DMS53 treated with DMSO at 0.1 percent for 48 hours (cell line): Measurements from ENCODE around the gene SEMA3G.

Experiments used
- DNase-seq: peaks from one replicate; lab custom pipeline; 2025; ENCODE audit not compliant: unreplicated experiment; lab: John Stamatoyannopoulos, UW

The SEMA3G gene

DNA sequence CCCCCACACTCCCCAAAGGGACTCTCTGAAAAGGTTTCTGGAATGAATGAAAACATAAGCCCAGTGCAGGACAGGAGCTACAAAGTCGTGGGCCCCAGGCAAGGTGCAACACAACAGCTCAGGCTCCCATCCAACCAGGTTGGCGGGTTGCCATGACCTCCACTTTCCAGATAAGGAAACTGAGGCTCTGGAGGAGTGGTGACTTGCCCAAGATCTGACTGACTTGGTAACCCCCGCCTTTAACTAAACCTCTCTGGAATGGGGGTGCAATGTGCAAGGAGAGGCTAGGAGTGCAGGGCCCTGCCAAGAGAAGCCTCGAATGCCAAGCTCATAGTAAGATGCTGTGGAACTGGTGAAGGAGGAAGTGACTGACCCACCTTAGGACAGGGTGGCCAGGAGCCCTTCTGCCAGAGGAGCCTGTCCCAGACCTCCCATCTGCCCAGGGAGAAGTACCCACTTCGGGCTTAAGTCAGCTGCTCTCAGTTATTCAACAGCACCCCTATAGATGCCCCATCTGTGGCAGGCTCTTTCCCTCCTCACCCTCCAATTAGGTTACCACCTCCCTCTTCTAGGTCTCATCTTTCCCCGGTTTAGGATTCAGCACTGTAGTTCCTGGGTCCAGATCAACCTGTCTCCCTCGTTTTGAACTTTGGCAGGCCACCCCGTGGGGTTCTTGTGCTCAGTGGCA, 9.5 kb upstream of the SEMA3G start:
- DNase-seq, result no peak

DNA sequence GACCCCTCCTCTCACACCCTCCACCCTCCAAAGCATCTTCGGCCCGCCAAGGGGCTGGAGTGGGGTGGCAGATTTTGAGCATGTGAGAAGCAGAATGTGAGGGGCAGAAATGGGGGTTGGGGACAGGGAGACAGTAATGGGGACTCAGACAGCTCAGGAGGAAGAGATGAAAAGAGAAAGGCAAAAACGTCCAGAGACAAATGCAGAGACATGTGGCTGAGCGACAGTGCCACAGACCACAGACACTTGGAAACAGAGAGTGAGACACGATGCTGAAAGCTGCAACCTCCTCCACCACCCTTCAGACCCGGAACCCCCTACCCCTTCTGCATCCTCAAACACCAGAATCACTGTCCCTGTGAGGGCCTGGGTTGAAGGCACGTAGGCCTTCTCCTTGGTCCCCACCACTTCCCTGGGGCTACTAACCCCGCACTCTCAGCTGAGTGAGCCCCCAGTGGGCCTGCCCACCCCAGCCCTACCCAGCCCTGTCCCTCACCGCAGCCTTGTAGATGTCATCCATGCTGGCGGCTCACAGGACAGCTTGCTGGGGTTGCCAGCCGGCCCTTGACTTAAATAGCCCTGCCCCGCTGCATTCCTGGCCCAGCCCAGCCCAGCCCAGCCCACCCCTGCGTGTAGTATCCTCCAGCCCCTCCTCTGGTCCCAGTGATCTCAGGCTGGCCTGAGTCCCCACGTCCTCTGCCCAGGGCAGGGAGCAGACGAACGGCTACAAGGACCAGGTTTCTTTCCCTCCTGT, 8.8 kb upstream of the SEMA3G start, which contains the start of gene TNNC1:
TNNC1 (minus strand) TSS at position 546 of the 754 bp plus-strand sequence; CDS start at position 520, 26 bp downstream.
- DNase-seq, result no peak

DNA sequence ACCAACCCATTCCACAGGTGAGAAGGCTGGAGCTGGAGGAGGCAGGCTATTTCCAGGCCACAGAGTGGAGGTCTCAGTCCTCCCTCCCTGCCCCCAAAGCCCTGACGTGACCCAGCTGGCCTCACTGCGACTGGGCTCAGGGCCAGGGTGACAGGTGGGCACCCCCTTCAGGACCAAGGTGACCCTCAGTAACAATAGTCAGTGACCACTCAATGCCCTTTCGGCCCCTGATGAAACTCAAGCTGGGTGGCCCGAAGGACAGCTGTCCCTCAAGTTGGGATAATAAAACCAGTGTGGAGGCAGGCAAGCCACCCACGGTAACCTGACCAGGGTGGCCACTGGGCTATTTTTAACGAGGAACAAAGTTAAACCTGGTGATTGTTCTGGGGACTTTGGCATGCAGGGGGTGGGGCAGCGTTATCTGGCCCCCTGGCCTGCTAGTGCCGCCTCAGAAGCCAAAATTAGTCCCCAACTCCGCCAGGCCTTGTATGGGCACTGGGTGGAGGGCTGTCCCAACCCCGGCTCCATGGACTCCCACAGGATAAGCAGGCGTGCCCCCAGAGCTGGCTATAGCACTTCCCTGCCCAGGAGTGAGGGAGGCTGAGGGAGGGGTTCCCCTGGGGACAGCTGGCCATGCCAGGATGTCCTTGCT, 7.8 kb upstream of the SEMA3G start:
- no peak for DNase-seq

- DNase-seq, result no peak
Measured at GRCh38 chr3:52452126-52452525, 7.2 kb upstream of the SEMA3G start.

- DNase-seq, result no peak
Measured at GRCh38 chr3:52451237-52452083, 6.6 kb upstream of the SEMA3G start.

DNA sequence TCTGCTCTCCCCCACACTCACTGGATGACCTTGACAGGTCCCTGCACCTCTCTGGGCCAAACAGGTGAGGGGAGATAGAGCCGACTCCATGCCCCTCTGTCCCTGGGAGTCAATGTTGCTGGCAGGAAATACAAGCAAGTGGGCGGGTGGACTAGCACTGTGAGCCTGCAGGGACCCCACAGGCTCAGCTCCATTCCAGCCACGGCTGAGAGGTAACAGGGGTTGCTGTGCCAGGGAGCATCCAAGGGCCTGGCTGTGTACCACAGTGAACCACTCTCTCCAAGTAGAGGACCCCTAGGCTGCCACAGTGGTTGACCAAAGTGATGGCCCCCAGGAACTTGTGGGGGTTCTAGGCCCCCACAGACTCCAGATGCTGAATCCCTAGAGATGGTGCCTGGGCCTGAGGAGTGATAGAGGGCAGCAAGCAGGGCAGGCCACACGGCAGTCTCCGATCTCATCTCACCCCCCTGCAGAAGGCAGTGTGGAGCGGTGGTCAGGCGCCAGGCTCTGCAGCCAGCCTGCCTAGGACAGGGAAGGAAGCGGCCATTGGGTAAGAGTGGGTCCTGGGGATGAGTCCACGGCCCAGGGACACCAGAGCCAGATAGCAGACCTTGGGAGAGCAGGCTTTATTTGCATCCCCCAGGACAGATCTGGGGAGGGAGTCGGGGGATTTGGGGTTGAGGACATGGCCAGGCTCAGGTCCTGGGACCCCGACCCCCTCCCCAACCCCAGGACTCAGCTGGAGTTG, 5.8 kb upstream of the SEMA3G start:
- no peak for DNase-seq

DNA sequence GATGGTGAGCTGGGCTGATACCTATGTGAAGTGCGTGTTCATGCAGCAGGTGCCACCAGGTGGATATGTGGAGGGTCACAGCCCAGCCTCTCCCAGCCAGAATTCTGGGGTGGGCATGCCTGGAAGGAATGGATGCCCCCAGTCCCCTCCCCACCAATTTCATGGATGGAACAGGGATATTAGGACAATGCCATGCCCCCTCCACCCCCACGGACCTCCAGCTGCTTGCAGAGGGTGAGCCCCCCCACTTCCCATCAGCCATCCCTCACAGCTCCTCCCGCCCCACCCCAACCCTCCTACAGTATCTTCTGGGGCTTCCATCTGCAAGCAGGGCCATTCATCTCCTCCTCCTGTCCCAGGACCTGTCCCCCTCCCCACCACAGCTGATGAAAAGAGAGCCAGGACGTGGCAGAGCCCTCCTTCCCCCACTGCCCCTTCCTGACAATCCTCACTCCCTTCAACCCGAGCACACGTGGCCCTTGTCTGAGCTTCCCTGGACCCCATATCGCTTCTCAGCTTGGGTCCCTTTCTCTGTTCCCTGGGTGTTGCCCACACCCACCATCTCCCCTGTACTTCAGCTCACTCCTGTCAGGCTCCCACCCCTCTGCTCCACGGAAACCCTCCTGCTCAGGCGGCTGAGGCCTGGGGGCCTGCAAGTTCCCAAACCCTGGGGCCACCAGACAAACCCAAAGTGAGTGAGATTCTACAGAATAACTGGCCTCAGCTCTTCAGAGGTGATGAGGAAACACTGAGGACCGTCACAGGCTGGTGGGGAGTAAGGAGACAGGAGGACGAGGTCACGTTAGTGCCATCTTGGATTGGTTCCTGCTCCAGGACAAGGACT, 2.8 kb upstream of the SEMA3G start:
- DNase-seq, result no peak

DNA sequence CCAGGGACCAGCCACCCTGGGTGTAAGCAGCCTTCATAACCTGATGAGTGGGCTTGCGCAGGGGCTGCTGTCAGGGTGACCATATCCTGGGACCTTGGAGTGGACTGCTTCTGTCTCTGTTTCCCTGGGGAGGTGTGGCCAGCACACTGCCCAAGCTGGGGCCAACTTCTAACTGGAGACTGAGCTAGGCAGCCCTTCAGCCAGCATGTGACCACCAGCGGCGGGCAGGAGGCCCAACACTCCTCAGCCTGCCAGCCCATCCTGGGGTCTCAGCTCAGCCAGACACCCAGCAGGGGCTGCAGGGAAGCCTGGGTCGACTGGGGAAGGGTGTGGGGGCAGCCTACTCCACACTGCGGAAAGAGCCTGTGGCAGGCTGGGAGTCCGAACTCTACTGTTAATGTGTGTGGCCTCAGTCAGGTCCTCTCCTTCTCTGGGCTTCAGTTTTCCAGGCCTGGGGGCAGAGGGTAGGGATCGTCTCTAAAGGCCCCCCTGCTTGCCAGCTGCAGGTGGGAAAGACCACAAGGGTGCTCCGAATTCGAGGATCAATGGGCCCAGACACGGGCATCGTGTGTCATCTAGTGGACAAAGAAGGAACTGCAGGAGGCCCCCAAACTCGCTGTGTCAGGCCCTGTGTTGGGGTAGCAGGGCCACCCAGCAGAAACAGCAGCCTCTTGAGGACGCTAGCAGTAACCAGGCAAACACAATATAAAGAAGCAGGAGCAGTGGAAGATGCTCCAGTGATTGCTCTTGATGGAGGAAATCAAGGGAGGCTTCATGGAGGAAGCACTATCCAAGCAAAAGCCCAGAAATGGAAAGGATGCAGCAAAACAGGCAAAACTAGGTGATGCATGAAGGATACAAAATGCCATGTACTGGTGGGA, 2.0 kb upstream of the SEMA3G start:
- DNase-seq, result no peak

- DNase-seq, result no peak
Measured at GRCh38 chr3:52446042-52446441, 1.1 kb upstream of the SEMA3G start.

- no peak for DNase-seq
Measured at GRCh38 chr3:52443791-52444687, 864 bp downstream of the SEMA3G start.

DNA sequence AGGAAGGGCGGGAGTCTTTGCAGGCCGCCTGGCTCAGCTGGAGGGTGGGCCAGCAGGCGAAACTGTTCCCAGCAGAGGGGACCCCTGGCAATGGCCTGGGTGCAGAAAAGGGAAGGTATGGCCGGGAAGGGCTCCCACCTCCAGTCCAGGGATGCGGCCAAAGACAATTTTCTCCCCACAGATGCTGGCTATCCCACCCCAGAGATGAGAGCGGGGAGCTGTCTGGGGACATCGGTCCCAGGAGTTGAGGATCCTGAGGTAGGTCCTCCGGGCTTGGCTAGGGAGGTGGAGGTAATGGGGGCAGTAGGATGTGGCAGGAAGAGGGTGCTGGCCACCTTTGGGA, 1.7 kb downstream of the SEMA3G start:
- DNase-seq, result no peak

- DNase-seq, result no peak
Measured at GRCh38 chr3:52442409-52443267, 2.3 kb downstream of the SEMA3G start.

GRCh38 chr3:52441772-52442332, 3.1 kb downstream of the SEMA3G start:
- no peak for DNase-seq

DNA sequence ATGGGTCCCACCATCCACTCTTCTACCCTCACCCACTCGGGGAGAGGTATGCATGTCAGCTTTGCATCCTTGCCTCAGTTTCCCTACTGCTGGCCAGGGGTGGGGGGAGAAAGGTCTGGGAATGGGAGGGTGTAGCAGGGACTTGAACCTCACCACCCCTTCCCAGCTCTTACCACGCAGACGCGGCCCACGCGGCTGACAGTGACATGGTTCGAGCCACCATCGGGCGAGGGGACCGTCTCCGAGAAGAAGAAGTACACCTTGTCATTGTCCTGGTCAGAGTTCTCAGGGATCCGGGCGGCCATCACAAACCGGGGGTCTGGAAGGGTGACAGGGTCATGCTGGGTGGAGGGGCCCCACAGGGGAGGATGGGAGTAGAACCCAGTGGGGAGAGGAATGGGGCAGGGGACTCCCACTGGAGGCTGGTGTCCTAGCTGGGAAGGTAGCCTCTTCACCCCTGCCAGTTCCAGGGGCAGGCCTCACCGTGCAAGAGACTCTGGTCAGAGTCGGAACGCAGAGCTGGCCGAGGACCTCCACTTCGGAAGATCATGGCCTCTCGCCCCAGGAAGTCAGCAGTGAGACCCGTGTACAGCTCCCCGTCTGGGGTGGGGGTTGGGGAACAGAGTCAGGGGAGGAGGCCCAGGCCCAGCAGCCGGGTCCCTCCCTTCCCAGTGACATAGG, 3.7 kb downstream of the SEMA3G start:
- no peak for DNase-seq

GRCh38 chr3:52440671-52441070, 4.2 kb downstream of the SEMA3G start:
- DNase-seq, result no peak

GRCh38 chr3:52440249-52440551, 4.7 kb downstream of the SEMA3G start:
- no peak for DNase-seq
